ENCODE measurements around the gene HSF5. TPM values are rescaled to one million over a fixed set of nuclear protein-coding genes. Genes with fewer than 3 reads are reported as not detected.

HSF5 gene
- total and polyA plus RNA-seq, 7 experiments from 2014 or later, result 0.34 to 4.0 (median 3.0) TPM

GRCh38 chr17:58533616-58534188, 45.5 kb upstream of the HSF5 start:
- intact Hi-C loops (cut with micrococcal nuclease), result no loop called here
- H3K27me3 Mint-ChIP-seq, result peaks cover 16 to 75% (median 24%) of the 10 kb centered on the region in 5 donors
- H3K36me3 ChIP-seq (ENCODE audit: control insufficient read depth in 2 of 3, insufficient read depth in 3 of 3, low read length in 3 of 3), result no peaks in the 10 kb centered on the region
- POLR2A ChIA-PET, result interaction anchor here (0.6 to 1.1 kb wide), 4 partner anchors 15 to 106 kb away, joined by 3 to 6 read pairs (median 4); no protein-coding TSS in a partner anchor
- H3K4me3 ChIP-seq (ENCODE audit: low read length), result no peak overlapping the region
- H3K9me3 Mint-ChIP-seq, result no peaks in the 10 kb centered on the region
- no peaks in the 10 kb centered on the region for H3K36me3 Mint-ChIP-seq
- H3K4me1 Mint-ChIP-seq, result peaks cover 0 to 13% (median 4%) of the 10 kb centered on the region in 7 donors
- no peak for ATAC-seq
- H3K9me3 ChIP-seq (ENCODE audit: control insufficient read depth in 2 of 3, low read length in 3 of 3), result no peaks in the 10 kb centered on the region
- DNase-seq, result no peak
- H3K4me3 Mint-ChIP-seq, result no peak overlapping the region
- CTCF ChIA-PET, result no interaction called here
- H3K27ac Mint-ChIP-seq, result no peak overlapping the region
- H3K4me1 ChIP-seq (ENCODE audit: control insufficient read depth in 2 of 2, insufficient read depth in 2 of 2, low read length in 2 of 2), result peaks cover 0 to 4% of the 10 kb centered on the region in 2 donors
- H3K27ac ChIP-seq (ENCODE audit: low read depth, low read length), result no peak overlapping the region
- H3K27me3 ChIP-seq (ENCODE audit: control insufficient read depth in 2 of 2, insufficient read depth in 2 of 2, low read length in 2 of 2), result peaks cover 0 to 3% of the 10 kb centered on the region in 2 donors

GRCh38 chr17:58532555-58532951, 44.3 kb upstream of the HSF5 start:
- intact Hi-C loops (cut with micrococcal nuclease), result loop anchor here (1.0 kb wide), 1 partner anchor 14 kb away; no protein-coding TSS in a partner anchor
- DNase-seq (no peak), ATAC-seq (no peak)
- Histone ChIP-seq H3K27me3 (ENCODE audit: control insufficient read depth in 2 of 2, insufficient read depth in 2 of 2, low read length in 2 of 2) (peaks cover 0 to 3% of the 10 kb centered on the region in 2 donors), H3K4me3 (ENCODE audit: low read length) (peak overlapping the region; percentile 47), H3K4me1 (ENCODE audit: control insufficient read depth in 2 of 2, insufficient read depth in 2 of 2, low read length in 2 of 2) (peaks cover 0 to 4% of the 10 kb centered on the region in 2 donors), H3K36me3 (ENCODE audit: control insufficient read depth in 2 of 3, insufficient read depth in 3 of 3, low read length in 3 of 3) (no peaks in the 10 kb centered on the region), H3K27ac (ENCODE audit: low read depth, low read length) (no peak overlapping the region), H3K9me3 (ENCODE audit: control insufficient read depth in 2 of 3, low read length in 3 of 3) (no peaks in the 10 kb centered on the region)
- Mint-ChIP-seq H3K4me3 (peak overlapping the region in 9 of 10 donors; percentile 25 to 79 (median 67)), H3K4me1 (peaks cover 0 to 16% (median 4%) of the 10 kb centered on the region in 7 donors), H3K27ac (no peak overlapping the region), H3K27me3 (peaks cover 16 to 73% (median 24%) of the 10 kb centered on the region in 5 donors), H3K9me3 (no peaks in the 10 kb centered on the region), H3K36me3 (no peaks in the 10 kb centered on the region)
- POLR2A ChIA-PET, result interaction anchor here (1.1 kb wide), 2 partner anchors 14 to 472 kb away, joined by 3 to 6 read pairs; no protein-coding TSS in a partner anchor
- CTCF ChIA-PET, result interaction anchor here (1.4 kb wide), 1 partner anchor 13 kb away, joined by 5 read pairs; no protein-coding TSS in a partner anchor

- intact Hi-C loops (cut with micrococcal nuclease), result loop anchor here (1.0 kb wide), 1 partner anchor 14 kb away; no protein-coding TSS in a partner anchor
These were observed 43.7 kb upstream of the HSF5 start for GRCh38 chr17:58531661-58532554.

GRCh38 chr17:58531122-58531521, 42.9 kb upstream of the HSF5 start:
- no peaks in the 10 kb centered on the region for H3K36me3 Mint-ChIP-seq
- Histone ChIP-seq H3K36me3 (ENCODE audit: control insufficient read depth in 2 of 3, insufficient read depth in 3 of 3, low read length in 3 of 3) (no peaks in the 10 kb centered on the region), H3K27ac (ENCODE audit: low read depth, low read length) (no peak overlapping the region), H3K4me3 (ENCODE audit: low read length) (peak overlapping the region; percentile 50), H3K27me3 (ENCODE audit: control insufficient read depth in 2 of 2, insufficient read depth in 2 of 2, low read length in 2 of 2) (peaks cover 0 to 3% of the 10 kb centered on the region in 2 donors), H3K4me1 (ENCODE audit: control insufficient read depth in 2 of 2, insufficient read depth in 2 of 2, low read length in 2 of 2) (peaks cover 0 to 4% of the 10 kb centered on the region in 2 donors), H3K9me3 (ENCODE audit: control insufficient read depth in 2 of 3, low read length in 3 of 3) (no peaks in the 10 kb centered on the region)
- DNase-seq, result no peak
- peaks cover 0 to 29% (median 4%) of the 10 kb centered on the region in 7 donors for H3K4me1 Mint-ChIP-seq
- ChIA-PET CTCF (no interaction called here), POLR2A (interaction anchor here (1.6 kb wide), 1 partner anchor 12 kb away, joined by 9 read pairs; no protein-coding TSS in a partner anchor)
- ATAC-seq, result no peak
- H3K4me3 Mint-ChIP-seq, result peak overlapping the region; percentile 39 to 75 (median 58)
- H3K9me3 Mint-ChIP-seq, result no peaks in the 10 kb centered on the region
- intact Hi-C loops (cut with micrococcal nuclease), result no loop called here
- H3K27ac Mint-ChIP-seq, result no peak overlapping the region
- peaks cover 15 to 66% (median 22%) of the 10 kb centered on the region in 5 donors for H3K27me3 Mint-ChIP-seq

More at GRCh38 chr17:58531661-58532554, 43.7 kb upstream of the HSF5 start:
- peaks cover 16 to 73% (median 24%) of the 10 kb centered on the region in 5 donors for H3K27me3 Mint-ChIP-seq
- ATAC-seq, result peak; percentile 91
- H3K27ac ChIP-seq (ENCODE audit: low read depth, low read length), result no peak overlapping the region
- no peaks in the 10 kb centered on the region for H3K36me3 Mint-ChIP-seq
- peaks cover 0 to 4% of the 10 kb centered on the region in 2 donors for H3K4me1 ChIP-seq (ENCODE audit: control insufficient read depth in 2 of 2, insufficient read depth in 2 of 2, low read length in 2 of 2)
- H3K4me3 Mint-ChIP-seq, result peak overlapping the region; percentile 49 to 79 (median 69)
- no peaks in the 10 kb centered on the region for H3K9me3 ChIP-seq (ENCODE audit: control insufficient read depth in 2 of 3, low read length in 3 of 3)
- H3K9me3 Mint-ChIP-seq, result no peaks in the 10 kb centered on the region
- ChIA-PET CTCF (interaction anchor here (1.4 kb wide), 1 partner anchor 13 kb away, joined by 5 read pairs; no protein-coding TSS in a partner anchor), POLR2A (interaction anchor here (1.1 to 1.6 kb wide), 2 partner anchors 13 to 473 kb away, joined by 3 to 9 read pairs; no protein-coding TSS in a partner anchor)
- peak; percentile 34 to 82 (median 55) for DNase-seq
- H3K27me3 ChIP-seq (ENCODE audit: control insufficient read depth in 2 of 2, insufficient read depth in 2 of 2, low read length in 2 of 2), result peaks cover 0 to 3% of the 10 kb centered on the region in 2 donors
- no peak overlapping the region for H3K27ac Mint-ChIP-seq
- H3K4me1 Mint-ChIP-seq, result peaks cover 0 to 23% (median 4%) of the 10 kb centered on the region in 7 donors
- H3K36me3 ChIP-seq (ENCODE audit: control insufficient read depth in 2 of 3, insufficient read depth in 3 of 3, low read length in 3 of 3), result no peaks in the 10 kb centered on the region
- peak overlapping the region; percentile 50 for H3K4me3 ChIP-seq (ENCODE audit: low read length)

- intact Hi-C loops (cut with micrococcal nuclease), result no loop called here
- POLR2A ChIA-PET, result interaction anchor here (1.2 to 1.6 kb wide), 2 partner anchors 12 to 101 kb away, joined by 4 to 9 read pairs; no protein-coding TSS in a partner anchor
These were observed 42.4 kb upstream of the HSF5 start for GRCh38 chr17:58530655-58531054.

GRCh38 chr17:58529275-58529674, 41.1 kb upstream of the HSF5 start:
- Histone ChIP-seq H3K4me1 (ENCODE audit: control insufficient read depth in 2 of 2, insufficient read depth in 2 of 2, low read length in 2 of 2) (peaks cover 0 to 4% of the 10 kb centered on the region in 2 donors), H3K36me3 (ENCODE audit: control insufficient read depth in 2 of 3, insufficient read depth in 3 of 3, low read length in 3 of 3) (no peaks in the 10 kb centered on the region), H3K9me3 (ENCODE audit: control insufficient read depth in 2 of 3, low read length in 3 of 3) (no peaks in the 10 kb centered on the region), H3K4me3 (ENCODE audit: low read length) (no peak overlapping the region), H3K27me3 (ENCODE audit: control insufficient read depth in 2 of 2, insufficient read depth in 2 of 2, low read length in 2 of 2) (peaks cover 0 to 3% of the 10 kb centered on the region in 2 donors), H3K27ac (ENCODE audit: low read depth, low read length) (no peak overlapping the region)
- intact Hi-C loops (cut with micrococcal nuclease), result no loop called here
- Mint-ChIP-seq H3K9me3 (no peaks in the 10 kb centered on the region), H3K4me3 (no peak overlapping the region), H3K4me1 (peaks cover 0 to 32% (median 4%) of the 10 kb centered on the region in 7 donors), H3K27me3 (peaks cover under 1 to 47% (median 17%) of the 10 kb centered on the region in 5 donors), H3K36me3 (no peaks in the 10 kb centered on the region), H3K27ac (no peak overlapping the region)
- ChIA-PET POLR2A (interaction anchor here (1.2 kb wide), 1 partner anchor 103 kb away, joined by 4 read pairs; no protein-coding TSS in a partner anchor), CTCF (no interaction called here)
- ATAC-seq (no peak), DNase-seq (no peak)

More at GRCh38 chr17:58530655-58531054, 42.4 kb upstream of the HSF5 start:
- ATAC-seq (no peak), DNase-seq (no peak)
- H3K36me3 ChIP-seq (ENCODE audit: control insufficient read depth in 2 of 3, insufficient read depth in 3 of 3, low read length in 3 of 3), result no peaks in the 10 kb centered on the region
- H3K9me3 ChIP-seq (ENCODE audit: control insufficient read depth in 2 of 3, low read length in 3 of 3), result no peaks in the 10 kb centered on the region
- Mint-ChIP-seq H3K4me3 (peak overlapping the region; percentile 31 to 75 (median 55)), H3K36me3 (no peaks in the 10 kb centered on the region), H3K9me3 (no peaks in the 10 kb centered on the region), H3K27ac (no peak overlapping the region), H3K27me3 (peaks cover 10 to 61% (median 18%) of the 10 kb centered on the region in 5 donors), H3K4me1 (peaks cover 0 to 29% (median 4%) of the 10 kb centered on the region in 7 donors)
- no peak overlapping the region for H3K4me3 ChIP-seq (ENCODE audit: low read length)
- CTCF ChIA-PET, result no interaction called here
- no peak overlapping the region for H3K27ac ChIP-seq (ENCODE audit: low read depth, low read length)
- peaks cover 0 to 3% of the 10 kb centered on the region in 2 donors for H3K27me3 ChIP-seq (ENCODE audit: control insufficient read depth in 2 of 2, insufficient read depth in 2 of 2, low read length in 2 of 2)
- H3K4me1 ChIP-seq (ENCODE audit: control insufficient read depth in 2 of 2, insufficient read depth in 2 of 2, low read length in 2 of 2), result peaks cover 0 to 4% of the 10 kb centered on the region in 2 donors

All from naive thymus-derived CD4-positive, alpha-beta T cell (primary cell).